Activated CD4-positive, alpha-beta memory T cell treated with anti-CD3 and anti-CD28 coated beads for 36 hours (primary cell): Measurements from ENCODE around the gene ERC1. TPM values are rescaled to one million over a fixed set of nuclear protein-coding genes. Genes with fewer than 3 reads are reported as not detected.
"Not testable (repeated sequence)": the region's sequence is repeated elsewhere in the genome, so short reads cannot be mapped to it uniquely, and the experiment has no call there.

Experiments used
- CTCF ChIA-PET: fragments of 350-600 bp; sonication (Branson Sonifier 250); formaldehyde crosslinking; loops from one replicate; lab custom pipeline; 2021; ENCODE audit warnings: antibody characterized with exemption, inconsistent platforms; lab: Charles Lee
- POLR2A ChIA-PET: fragments of 350-600 bp; sonication (Branson Sonifier 250); formaldehyde crosslinking; loops from one replicate; lab custom pipeline; 2021; ENCODE audit warnings: antibody characterized with exemption; lab: Charles Lee
- DNase-seq: peaks from one replicate; pipeline ENCODE4 v3.0.0-alpha.2; 2020
- H3K27ac Mint-ChIP-seq: one replicate; pipeline ENCODE4 v1.8.0; 2021; ENCODE audit warnings: mixed read lengths
- H3K27me3 Mint-ChIP-seq: one replicate; pipeline ENCODE4 v1.8.0; 2021; ENCODE audit warnings: mixed read lengths
- H3K36me3 Mint-ChIP-seq: one replicate; pipeline ENCODE4 v1.8.0; 2021; ENCODE audit warnings: mixed read lengths
- H3K4me1 Mint-ChIP-seq: one replicate; pipeline ENCODE4 v1.8.0; 2021; ENCODE audit warnings: low read depth, mixed read lengths
- H3K4me3 Mint-ChIP-seq: one replicate; pipeline ENCODE4 v1.8.0; 2021; ENCODE audit warnings: mild to moderate bottlenecking, mixed read lengths
- H3K9me3 Mint-ChIP-seq: one replicate; pipeline ENCODE4 v1.8.0; 2021; ENCODE audit warnings: mixed read lengths
- intact Hi-C: fragments of 100-400 bp; cut with micrococcal nuclease; formaldehyde crosslinking; loops from one replicate; pipeline ENCODE4 v1.15.1; 2023
- total RNA-seq, 2 experiments: library from RNA; stranded (reverse); gene quantifications; one replicate each; pipeline ENCODE4 v1.2.3, GENCODE V29; 2021

ERC1 gene
- total RNA-seq, 2 experiments from 2014 or later: 19.1 to 21.8 TPM

DNA sequence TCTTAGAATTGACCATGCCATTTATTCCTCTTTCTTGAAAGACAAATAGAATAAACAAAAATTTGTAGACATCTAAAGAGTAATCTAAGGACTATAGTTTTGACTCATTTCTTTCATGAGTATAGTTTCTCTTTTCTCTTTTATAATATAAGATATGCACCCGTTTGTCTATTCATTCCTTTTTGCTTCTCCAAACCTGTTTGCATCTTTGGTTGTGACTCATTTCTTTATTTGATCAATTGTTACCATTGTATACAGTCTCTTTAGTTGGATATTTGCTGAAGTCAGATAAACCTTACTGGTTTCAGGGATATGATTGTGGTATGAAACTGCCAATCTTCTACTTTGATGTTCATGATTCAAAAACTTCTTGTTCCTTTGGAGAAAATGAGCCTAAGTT, 334.6 kb downstream of the ERC1 start:
- ChIA-PET POLR2A (no interaction called here), CTCF (no interaction called here)
- Mint-ChIP-seq H3K4me1 (peaks cover 16% of the 10 kb centered on the region), H3K27ac (no peak overlapping the region), H3K36me3 (peaks cover 4% of the 10 kb centered on the region), H3K4me3 (no peak overlapping the region), H3K9me3 (no peaks in the 10 kb centered on the region), H3K27me3 (no peaks in the 10 kb centered on the region)
- DNase-seq: no peak
- intact Hi-C loops: loop anchor here (2.0 kb wide), 1 partner anchor 103 kb away; no protein-coding TSS in a partner anchor

DNA sequence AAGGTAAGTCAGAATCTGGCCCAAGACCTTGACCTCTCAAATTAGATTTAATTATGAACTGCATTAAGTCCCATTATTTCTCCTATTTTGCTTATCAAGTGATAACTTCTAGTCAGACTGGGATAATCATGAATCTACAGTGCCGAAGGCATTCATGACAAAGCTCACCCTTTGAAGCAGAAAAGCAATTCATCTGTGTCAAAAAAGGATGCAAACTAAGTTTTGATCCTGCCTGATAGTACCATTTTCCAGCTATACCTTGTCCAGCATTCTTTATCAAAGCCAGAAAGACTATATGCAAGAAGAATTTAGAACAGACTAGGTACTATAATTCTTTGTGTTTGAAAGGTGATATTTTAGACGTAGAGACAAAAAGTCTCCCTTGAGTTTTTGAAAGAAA, 335.2 kb downstream of the ERC1 start:
- CTCF ChIA-PET: no interaction called here
- H3K9me3 Mint-ChIP-seq: no peaks in the 10 kb centered on the region
- DNase-seq: no peak
- H3K27ac Mint-ChIP-seq: no peak overlapping the region
- POLR2A ChIA-PET: no interaction called here
- no peaks in the 10 kb centered on the region for H3K27me3 Mint-ChIP-seq
- H3K4me1 Mint-ChIP-seq: peaks cover 16% of the 10 kb centered on the region
- no peak overlapping the region for H3K4me3 Mint-ChIP-seq
- H3K36me3 Mint-ChIP-seq: peaks cover 4% of the 10 kb centered on the region
- intact Hi-C loops: loop anchor here (2.0 kb wide), 1 partner anchor 103 kb away; no protein-coding TSS in a partner anchor

DNA sequence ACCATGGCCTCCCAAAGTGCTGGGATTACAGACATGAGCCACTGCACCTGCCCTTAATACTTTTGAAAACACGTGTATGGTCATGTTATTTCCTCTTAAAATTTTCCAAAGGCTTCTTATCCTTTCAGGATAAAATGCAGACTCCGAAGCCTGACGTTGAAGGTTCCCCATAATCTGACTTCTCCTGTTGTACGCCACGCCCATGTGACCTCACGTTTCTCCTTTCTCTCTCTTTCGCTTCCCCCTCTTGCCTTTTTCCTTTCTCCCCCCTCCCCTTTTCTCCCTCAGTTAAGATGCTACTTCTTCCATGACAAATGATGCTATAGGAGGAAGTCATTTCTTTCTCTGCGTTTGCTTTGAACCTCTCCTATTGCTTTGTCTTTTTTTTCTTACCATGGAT, 337.4 kb downstream of the ERC1 start:
- DNase-seq: no peak
- Mint-ChIP-seq H3K4me1 (peaks cover 12% of the 10 kb centered on the region), H3K9me3 (no peaks in the 10 kb centered on the region), H3K27me3 (no peaks in the 10 kb centered on the region), H3K4me3 (no peak overlapping the region), H3K36me3 (peaks cover 8% of the 10 kb centered on the region), H3K27ac (no peak overlapping the region)
- POLR2A ChIA-PET: no interaction called here
- CTCF ChIA-PET: interaction anchor here (1.3 kb wide), 1 partner anchor 210 kb away, joined by 4 read pairs; no protein-coding TSS in a partner anchor
- intact Hi-C loops: no loop called here

DNA sequence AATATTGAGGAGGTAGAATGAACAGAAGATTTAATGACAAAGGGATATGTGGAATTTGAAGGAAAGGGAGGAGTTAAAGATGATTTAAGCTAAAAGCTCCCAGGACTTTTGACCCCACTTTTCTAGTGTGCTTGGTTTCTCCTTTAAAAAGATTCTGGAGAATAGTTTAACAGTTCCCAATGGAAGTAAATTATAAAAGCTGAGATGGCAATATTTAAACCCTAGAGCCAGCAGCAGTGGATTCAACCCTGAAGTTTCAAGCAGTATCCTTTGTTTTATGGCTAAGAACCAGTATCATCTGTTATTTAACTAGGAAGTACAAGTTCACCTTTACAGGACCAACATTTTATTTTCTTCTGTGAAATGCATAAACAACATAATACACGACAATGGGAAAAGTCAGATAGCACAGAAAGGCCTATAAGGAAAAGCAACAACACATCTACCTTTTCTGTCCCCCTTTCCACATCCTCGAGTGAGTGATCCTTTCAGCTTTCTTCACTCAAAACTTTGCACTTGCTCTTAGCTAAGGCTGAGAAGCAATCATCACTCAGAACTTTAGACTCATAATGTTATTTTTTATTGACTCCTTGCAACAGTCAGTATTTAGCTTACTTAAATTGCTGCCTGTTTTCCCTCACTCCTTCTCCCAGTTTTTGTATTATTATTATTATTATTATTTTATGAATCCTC, 338.9 kb downstream of the ERC1 start:
- H3K27me3 Mint-ChIP-seq: no peaks in the 10 kb centered on the region
- H3K4me1 Mint-ChIP-seq: peaks cover 12% of the 10 kb centered on the region
- no peaks in the 10 kb centered on the region for H3K9me3 Mint-ChIP-seq
- no peak for DNase-seq
- CTCF ChIA-PET: no interaction called here
- H3K4me3 Mint-ChIP-seq: no peak overlapping the region
- peaks cover 10% of the 10 kb centered on the region for H3K36me3 Mint-ChIP-seq
- intact Hi-C loops: no loop called here
- H3K27ac Mint-ChIP-seq: no peak overlapping the region
- POLR2A ChIA-PET: no interaction called here

DNA sequence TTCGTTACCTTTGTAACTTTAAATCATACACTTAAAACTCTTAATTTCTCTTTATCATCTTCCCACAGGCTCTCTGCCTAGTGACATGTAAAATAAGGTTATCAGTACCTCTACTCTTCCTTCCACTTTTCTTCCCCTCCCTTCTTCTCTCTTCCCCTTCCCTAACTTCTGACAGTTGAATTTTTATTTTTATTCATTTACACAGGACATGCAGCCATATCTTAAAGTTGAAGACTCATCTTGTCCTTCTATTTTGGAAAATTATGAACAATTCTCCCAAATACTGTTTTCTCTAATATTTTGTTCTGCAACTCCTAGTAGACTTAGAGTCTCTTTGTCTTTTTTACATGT, 339.4 kb downstream of the ERC1 start:
- intact Hi-C loops: no loop called here
- no peak overlapping the region for H3K4me3 Mint-ChIP-seq
- no peak overlapping the region for H3K27ac Mint-ChIP-seq
- H3K27me3 Mint-ChIP-seq: no peaks in the 10 kb centered on the region
- peaks cover 10% of the 10 kb centered on the region for H3K36me3 Mint-ChIP-seq
- CTCF ChIA-PET: no interaction called here
- no peak for DNase-seq
- H3K9me3 Mint-ChIP-seq: no peaks in the 10 kb centered on the region
- POLR2A ChIA-PET: no interaction called here
- H3K4me1 Mint-ChIP-seq: peaks cover 8% of the 10 kb centered on the region

DNA sequence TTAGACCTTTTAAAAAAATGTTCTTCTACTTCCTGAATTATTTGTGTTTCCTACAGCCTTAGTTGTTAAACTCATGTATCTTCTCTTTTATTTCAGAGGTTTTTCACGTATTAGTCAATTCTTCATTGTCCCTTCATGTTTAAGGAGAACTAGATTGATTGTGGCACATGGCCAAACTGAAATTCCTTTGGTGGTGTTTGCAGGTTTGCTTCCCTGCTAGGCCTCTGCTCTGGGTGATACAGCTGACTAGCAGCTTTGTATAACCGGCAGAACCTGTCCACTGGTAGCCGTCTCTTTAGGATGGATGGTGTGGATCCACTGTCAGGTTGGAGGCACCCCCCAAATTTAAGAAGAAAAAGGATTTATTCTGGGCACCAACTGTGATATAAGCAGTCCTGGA, 341.3 kb downstream of the ERC1 start:
- Mint-ChIP-seq H3K4me1 (no peaks in the 10 kb centered on the region), H3K36me3 (peaks cover 10% of the 10 kb centered on the region), H3K9me3 (no peaks in the 10 kb centered on the region), H3K27ac (no peak overlapping the region), H3K27me3 (no peaks in the 10 kb centered on the region), H3K4me3 (no peak overlapping the region)
- POLR2A ChIA-PET: no interaction called here
- CTCF ChIA-PET: no interaction called here
- no peak for DNase-seq
- intact Hi-C loops: no loop called here

DNA sequence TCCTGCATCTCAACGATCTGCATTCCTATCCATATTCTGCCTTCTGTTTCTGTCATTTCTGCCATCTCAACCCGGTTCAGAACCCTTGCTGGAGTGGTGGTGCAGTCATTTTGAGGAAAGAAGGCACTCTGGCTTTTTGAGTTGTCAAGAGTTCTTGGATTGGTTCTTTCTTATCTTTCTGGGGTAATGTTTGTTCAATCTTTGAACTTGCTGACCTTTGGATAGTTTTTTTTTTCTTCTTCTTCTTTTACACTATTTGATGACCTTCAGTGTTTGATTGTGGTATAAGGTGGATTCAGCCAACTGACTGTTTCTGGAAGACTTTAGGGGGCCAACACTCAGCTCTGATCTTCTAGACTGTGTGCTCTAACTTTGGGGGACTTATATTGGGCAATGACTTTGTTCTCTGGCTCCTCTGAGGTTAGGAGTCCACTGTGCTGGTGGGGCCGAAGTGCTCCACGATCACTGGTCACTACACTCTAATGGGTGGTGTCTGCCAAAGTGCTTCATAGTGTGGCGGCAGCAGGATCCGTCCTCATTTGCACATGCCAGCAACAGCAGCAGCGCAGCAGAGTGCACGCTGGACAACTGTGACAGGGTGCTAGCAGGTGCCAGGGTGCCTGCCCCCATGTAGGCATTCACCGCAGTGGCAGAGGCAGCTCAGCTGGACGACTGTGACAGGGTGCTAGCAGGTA, 347.6 kb downstream of the ERC1 start:
- no peak for DNase-seq
- no peak overlapping the region for H3K4me3 Mint-ChIP-seq
- H3K36me3 Mint-ChIP-seq: peaks cover 8% of the 10 kb centered on the region
- no peaks in the 10 kb centered on the region for H3K4me1 Mint-ChIP-seq
- H3K9me3 Mint-ChIP-seq: peaks cover 4% of the 10 kb centered on the region
- H3K27me3 Mint-ChIP-seq: no peaks in the 10 kb centered on the region
- intact Hi-C loops: no loop called here
- ChIA-PET POLR2A (no interaction called here), CTCF (no interaction called here)
- H3K27ac Mint-ChIP-seq: no peak overlapping the region

DNA sequence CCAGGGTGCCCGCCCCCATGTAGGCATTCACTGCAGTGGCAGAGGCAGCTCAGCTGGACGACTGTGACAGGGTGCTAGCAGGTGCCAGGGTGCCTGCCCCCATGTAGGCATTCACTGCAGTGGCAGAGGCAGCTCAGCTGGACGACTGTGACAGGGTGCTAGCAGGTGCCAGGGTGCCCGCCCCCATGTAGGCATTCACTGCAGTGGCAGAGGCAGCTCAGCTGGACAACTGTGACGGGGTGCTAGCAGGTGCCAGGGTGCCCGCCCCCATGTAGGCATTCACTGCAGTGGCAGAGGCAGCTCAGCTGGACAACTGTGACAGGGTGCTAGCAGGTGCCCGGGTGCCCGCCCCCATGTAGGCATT, 348.1 kb downstream of the ERC1 start:
- H3K27ac Mint-ChIP-seq, intact Hi-C loops, POLR2A ChIA-PET, DNase-seq, CTCF ChIA-PET, H3K4me1 Mint-ChIP-seq, H3K4me3 Mint-ChIP-seq, H3K36me3 Mint-ChIP-seq, H3K27me3 Mint-ChIP-seq, H3K9me3 Mint-ChIP-seq: not testable (repeated sequence)

DNA sequence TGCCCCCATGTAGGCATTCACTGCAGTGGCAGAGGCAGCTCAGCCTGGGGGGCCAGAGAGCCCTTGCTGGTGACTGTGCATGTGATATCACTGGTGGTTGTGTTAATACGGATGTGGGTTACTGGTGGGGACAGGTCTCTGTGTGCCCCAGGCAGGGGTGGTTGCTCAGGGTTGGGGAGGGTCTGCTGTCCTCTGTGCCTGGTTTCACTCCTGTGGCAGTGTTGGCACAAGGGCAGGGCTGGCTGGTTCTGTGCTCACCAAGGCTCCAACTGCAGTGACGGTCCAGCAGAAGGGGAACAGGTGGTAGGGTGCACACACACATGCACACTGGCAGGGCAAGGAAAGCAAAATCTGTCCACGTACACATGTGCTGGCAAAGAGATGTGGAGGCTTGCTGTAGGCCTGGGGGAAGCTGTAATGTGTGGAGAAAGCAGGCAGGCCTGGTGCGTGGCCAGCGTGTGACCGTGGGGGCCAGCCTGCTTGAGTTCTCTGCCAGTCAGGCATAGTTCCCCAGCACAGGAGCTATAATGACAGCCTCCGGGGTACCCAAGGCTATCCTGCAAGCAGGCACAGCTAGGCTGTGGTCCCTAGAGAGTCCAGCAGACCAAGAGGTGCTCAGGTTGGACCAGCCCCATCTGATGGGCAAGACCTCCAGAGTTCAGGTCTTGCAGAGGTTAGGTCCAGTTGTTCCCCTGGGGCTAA, 348.7 kb downstream of the ERC1 start:
- H3K9me3 Mint-ChIP-seq: peaks cover 4% of the 10 kb centered on the region
- ChIA-PET POLR2A (no interaction called here), CTCF (no interaction called here)
- intact Hi-C loops: no loop called here
- DNase-seq: no peak
- no peak overlapping the region for H3K27ac Mint-ChIP-seq
- H3K36me3 Mint-ChIP-seq: peaks cover 3% of the 10 kb centered on the region
- no peak overlapping the region for H3K4me3 Mint-ChIP-seq
- H3K27me3 Mint-ChIP-seq: no peaks in the 10 kb centered on the region
- H3K4me1 Mint-ChIP-seq: no peaks in the 10 kb centered on the region

DNA sequence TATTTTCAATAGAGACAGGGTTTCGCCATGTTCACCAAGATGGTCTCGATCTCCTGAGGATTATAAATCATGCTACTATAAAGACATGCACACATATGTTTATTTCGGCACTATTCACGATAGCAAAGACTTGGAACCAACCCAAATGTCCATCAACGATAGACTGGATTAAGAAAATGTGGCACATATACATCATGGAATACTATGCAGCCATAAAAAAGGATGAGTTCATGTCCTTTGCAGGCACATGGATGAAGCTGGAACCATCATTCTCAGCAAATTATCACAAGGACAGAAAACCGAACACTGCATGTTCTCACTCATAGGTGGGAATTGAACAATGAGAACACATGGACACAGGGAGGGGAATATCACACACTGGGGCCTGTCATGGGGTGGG, 350.2 kb downstream of the ERC1 start:
- H3K27ac Mint-ChIP-seq, intact Hi-C loops, POLR2A ChIA-PET, H3K27me3 Mint-ChIP-seq, H3K4me1 Mint-ChIP-seq, H3K4me3 Mint-ChIP-seq, CTCF ChIA-PET, H3K36me3 Mint-ChIP-seq, DNase-seq, H3K9me3 Mint-ChIP-seq: not testable (repeated sequence)

DNA sequence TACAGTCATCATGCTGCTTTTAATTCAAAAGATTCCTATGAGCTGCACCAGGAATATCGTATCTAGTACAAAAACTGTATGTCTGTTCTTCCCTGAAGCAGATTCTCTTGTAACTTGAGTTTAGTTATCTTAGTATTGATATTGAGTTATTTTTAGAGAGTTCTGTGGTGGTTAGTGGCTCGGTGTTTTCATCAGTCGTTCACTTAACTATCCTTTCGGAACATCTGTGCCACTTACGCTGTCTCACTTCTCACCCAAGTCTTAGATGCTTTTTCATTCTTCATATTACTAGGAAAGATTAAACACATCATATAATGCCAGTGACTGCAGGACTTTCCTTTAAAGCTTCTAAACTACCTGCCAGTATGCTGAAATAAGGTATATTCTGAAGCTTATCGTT, 352.4 kb downstream of the ERC1 start:
- intact Hi-C loops: no loop called here
- CTCF ChIA-PET: interaction anchor here (1.9 kb wide), 1 partner anchor 225 kb away, joined by 6 read pairs; no protein-coding TSS in a partner anchor

DNA sequence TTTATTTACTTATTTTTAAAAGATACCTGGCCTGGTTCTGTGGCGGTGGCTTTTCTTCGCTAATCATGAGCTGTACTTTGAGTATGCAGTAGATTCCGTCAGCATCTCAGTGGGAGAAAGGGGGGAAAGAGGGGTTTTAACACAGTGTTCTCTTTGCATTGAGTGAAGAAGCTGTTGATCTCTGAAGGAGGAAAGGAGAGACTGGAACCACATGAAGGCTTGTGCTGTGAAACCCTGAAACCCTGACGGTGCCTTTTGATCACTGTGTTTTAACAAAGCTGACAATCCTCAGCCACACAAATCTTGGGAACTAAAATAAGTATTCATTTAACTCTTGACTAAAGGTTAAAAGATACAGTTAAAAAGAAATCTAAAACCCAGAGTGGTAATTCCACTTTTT, 353.2 kb downstream of the ERC1 start:
- H3K36me3 Mint-ChIP-seq: peaks cover 8% of the 10 kb centered on the region
- H3K27ac Mint-ChIP-seq: no peak overlapping the region
- H3K4me1 Mint-ChIP-seq: no peaks in the 10 kb centered on the region
- H3K27me3 Mint-ChIP-seq: no peaks in the 10 kb centered on the region
- intact Hi-C loops: no loop called here
- POLR2A ChIA-PET: no interaction called here
- CTCF ChIA-PET: no interaction called here
- no peak overlapping the region for H3K4me3 Mint-ChIP-seq
- peaks cover 4% of the 10 kb centered on the region for H3K9me3 Mint-ChIP-seq
- no peak for DNase-seq

More for the DNA sequence above, 352.4 kb downstream of the ERC1 start:
- H3K4me3 Mint-ChIP-seq: no peak overlapping the region
- POLR2A ChIA-PET: no interaction called here
- no peaks in the 10 kb centered on the region for H3K27me3 Mint-ChIP-seq
- H3K27ac Mint-ChIP-seq: no peak overlapping the region
- H3K9me3 Mint-ChIP-seq: peaks cover 4% of the 10 kb centered on the region
- DNase-seq: no peak
- no peaks in the 10 kb centered on the region for H3K4me1 Mint-ChIP-seq
- peaks cover 6% of the 10 kb centered on the region for H3K36me3 Mint-ChIP-seq
